ENCODE data around the gene ANAPC13.

The ANAPC13 gene, protein sequence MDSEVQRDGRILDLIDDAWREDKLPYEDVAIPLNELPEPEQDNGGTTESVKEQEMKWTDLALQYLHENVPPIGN

GRCh38 chr3:134485718-134486576 lies at the start of gene ANAPC13, which contains the start of gene CEP63:
Gene ANAPC13 (minus strand): TSS chr3:134485985. CDS start chr3:134482904, 3,081 bp downstream.
Gene CEP63 (plus strand): TSS chr3:134486057. CDS start chr3:134495321, 9,264 bp downstream.
- peak; percentile 93 for DNase-seq

GRCh38 chr3:134535186-134535970 lies 49.6 kb upstream of the ANAPC13 start:
- DNase-seq = no peak

- DNase-seq = no peak
Measured at GRCh38 chr3:134533493-134533892, 47.7 kb upstream of the ANAPC13 start.

DNA sequence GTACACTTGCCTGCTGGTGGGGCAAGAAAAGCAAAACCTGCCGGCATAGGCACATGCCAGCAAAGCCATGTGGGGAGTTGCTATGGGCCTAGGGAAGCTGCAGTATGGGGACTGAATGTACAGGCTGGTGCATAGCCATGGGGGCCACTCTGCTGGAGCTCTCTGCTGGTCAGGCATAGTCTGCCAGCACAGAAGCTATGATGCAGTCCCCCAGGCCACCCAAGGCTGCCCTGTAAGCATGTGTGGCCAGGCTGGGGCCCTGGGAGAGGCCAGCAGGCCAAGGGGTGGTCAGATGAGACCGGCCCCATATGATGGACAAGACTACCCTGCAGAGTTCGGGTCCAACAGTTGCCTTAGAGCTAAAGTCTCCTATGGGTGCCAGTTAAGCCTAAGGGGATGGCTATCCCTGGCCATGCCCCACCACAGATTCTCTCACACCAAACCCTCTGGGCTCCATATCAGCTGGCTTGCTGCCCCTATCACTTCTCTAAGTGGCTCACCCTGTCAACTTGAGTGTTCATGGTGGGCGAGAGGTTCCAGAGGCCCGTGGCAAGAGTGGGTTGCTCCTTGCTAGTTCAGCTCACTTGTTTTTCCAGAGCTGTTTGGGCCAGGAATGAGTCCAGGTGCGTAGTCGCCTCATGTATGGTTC lies 41.9 kb upstream of the ANAPC13 start:
- DNase-seq = no peak

DNA sequence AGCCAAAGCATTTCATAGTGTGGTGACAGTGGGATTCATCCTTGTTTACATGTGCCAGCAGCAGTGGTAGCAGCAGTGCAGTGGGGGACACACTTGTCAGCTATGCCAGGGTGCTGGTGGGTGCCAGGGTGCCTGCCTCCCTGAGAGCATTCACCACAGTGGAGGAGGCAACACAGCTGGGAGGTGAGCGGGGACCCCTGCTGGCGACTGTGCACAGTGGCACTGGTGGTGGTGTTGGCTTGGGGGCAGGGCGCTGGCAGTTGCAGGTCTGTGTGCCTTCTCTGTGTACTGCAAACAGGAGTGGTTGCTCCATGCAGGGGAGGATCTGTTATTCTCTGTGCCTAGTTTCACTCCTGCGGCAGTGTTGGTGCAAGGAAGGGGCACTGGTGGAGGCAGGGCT lies 41.3 kb upstream of the ANAPC13 start:
- DNase-seq = no peak

GRCh38 chr3:134526319-134526718 lies 40.5 kb upstream of the ANAPC13 start:
- DNase-seq = no peak

DNA sequence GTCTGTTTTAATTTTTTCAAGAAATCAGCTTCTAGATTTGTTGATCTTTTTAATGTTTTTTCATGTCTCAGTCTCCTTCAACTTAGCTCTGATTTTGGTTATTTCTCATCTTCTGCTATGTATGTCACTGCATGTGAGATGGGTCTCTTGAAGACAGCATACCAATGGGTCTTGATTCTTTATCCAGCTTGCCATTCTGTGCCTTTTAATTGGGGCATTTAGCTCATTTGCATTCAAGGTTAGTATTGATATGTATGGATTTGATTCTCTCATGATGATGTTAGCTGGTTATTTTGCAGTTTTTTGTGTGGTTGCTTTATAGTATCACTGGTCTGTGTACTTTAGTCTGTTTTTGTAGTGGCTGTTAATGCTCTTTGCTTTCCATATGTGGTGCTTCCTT lies 39.5 kb upstream of the ANAPC13 start:
- DNase-seq = no peak

- no peak for DNase-seq
Measured at GRCh38 chr3:134522541-134522940, 36.8 kb upstream of the ANAPC13 start.

DNA sequence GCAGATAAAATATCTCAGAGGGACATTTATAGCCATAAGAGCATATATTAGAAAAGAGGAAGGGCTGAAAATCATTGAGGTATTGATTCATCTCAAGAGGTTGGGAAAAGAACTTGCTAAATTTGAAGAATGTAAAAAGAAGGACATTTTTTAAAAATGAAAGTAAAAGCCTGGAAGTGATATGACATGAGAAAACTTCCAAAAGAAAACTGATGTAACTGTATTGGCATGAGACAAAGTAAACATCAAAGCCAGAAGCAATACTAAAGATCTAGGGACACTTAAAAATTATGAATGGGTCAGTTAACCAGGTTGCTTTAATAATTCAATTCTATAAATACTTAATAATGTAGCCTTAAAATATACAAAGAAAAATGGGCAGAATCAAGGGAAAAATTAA lies 32.0 kb upstream of the ANAPC13 start:
- no peak for DNase-seq

DNA sequence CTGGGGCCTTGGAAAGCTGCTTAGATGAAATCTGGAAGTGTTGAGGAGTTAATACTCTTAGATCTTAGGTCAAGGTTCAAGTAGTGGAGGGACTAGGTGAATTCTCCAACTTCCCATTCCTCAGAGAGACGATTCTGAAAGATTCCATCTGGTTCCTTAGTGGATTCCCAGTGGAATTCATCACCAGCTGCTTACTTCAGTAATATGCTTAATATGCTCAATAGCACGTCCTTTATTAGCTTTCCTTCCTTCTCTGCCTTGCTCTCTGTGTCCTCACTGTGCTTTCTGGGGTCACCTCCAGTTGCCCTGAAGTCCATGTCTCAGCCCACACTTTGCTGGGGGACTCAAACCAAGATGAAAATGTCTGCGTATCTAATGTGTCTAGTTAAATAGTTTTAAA lies 31.1 kb upstream of the ANAPC13 start:
- DNase-seq = no peak

DNA sequence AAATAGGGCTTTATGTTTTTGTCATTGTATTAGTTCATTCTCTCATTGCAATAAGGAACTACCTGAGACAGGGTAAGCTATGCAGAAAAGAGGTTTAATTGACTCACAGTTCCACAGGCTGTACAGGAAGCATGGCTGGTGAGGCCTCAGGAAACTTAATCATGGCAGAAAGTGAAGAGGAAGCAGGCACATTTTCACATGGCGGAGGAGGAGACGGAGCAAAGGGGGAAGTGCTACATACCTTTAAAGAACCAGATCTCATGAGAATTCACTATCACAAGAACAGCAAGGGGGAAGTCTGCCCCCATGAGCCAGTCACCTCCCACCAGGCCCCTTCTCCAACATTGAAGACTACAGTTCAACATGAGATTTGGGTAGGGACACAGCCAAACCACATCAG lies 25.7 kb upstream of the ANAPC13 start:
- DNase-seq = no peak

GRCh38 chr3:134505485-134505884 lies 19.7 kb upstream of the ANAPC13 start:
- DNase-seq = no peak

- DNase-seq = no peak
Measured at GRCh38 chr3:134504132-134504531, 18.3 kb upstream of the ANAPC13 start.

- no peak for DNase-seq
Measured at GRCh38 chr3:134503266-134503665, 17.5 kb upstream of the ANAPC13 start.

DNA sequence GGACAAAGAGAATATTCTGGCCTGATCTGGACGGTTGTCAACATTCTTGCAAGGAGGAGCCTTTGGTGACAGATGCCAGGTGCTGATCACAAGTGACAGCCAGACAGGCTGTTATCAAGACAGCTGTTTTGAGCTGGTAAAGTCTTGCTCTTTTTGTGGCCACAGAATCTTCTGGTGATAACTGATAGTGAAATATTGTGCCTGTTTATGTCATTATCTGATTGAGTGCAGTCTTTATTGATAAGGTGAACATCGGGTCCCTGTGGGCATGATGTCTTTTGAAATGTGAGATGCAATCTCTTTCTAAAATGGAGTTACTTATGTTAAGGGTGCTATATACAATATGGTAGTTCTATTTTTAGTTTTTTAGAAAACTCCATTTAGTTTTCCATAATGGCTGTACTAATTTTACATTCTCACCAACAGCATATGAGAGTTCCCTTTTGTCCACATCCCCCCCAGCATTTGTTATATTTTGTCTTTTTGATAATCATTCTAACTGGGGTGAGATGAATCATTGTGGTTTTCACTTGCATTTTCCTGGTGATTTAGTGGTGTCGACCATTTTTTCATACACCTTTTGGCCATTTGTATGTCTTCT lies 10.8 kb upstream of the ANAPC13 start:
- no peak for DNase-seq

GRCh38 chr3:134495980-134496379 lies 10.2 kb upstream of the ANAPC13 start:
- no peak for DNase-seq

DNA sequence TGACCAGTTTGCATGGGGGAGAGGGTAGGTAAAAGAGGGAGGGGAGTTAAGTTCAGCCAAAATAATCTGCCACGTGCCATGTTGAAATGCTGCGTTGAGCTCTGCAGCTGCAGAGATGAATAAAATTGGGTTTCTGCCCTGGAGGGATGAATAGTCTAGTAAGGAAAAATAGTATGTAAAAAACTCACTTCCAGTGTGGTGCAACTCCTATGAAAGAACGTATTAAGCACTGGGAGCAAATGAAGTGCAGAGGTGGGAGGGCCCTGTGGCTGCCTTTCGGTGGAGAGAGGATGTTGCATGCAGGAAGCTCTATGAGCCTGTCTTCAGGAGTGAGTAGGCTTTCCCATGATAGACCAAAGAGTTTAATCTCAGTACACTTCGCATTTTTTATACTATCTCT lies 8.7 kb upstream of the ANAPC13 start:
- DNase-seq = no peak

- no peak for DNase-seq
Measured at GRCh38 chr3:134487406-134487805, 1.6 kb upstream of the ANAPC13 start.

DNA sequence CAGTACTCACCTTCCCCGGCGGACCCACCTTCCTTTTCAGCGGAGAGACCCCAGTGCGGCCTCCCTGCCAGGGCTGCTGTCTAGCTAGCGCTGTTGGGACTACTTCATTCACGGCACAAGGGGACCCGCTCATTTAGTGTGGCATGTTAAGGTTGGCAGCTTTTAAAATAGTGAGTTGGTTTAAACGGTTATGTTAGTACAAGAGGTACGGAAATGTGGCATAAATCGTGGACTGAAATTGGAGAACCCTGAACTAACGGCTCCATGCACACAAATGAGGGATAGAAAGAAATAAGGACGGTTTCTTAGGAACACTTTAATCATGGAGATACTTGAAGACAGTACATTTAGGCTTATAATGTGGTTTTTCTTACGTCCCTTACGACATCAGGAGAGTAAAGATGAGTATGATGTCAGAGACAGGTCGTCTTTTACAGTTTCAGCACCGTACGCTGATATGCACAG lies 824 bp upstream of the ANAPC13 start:
- no peak for DNase-seq

- DNase-seq = no peak
Measured at GRCh38 chr3:134485075-134485717, 589 bp downstream of the ANAPC13 start.

DNA sequence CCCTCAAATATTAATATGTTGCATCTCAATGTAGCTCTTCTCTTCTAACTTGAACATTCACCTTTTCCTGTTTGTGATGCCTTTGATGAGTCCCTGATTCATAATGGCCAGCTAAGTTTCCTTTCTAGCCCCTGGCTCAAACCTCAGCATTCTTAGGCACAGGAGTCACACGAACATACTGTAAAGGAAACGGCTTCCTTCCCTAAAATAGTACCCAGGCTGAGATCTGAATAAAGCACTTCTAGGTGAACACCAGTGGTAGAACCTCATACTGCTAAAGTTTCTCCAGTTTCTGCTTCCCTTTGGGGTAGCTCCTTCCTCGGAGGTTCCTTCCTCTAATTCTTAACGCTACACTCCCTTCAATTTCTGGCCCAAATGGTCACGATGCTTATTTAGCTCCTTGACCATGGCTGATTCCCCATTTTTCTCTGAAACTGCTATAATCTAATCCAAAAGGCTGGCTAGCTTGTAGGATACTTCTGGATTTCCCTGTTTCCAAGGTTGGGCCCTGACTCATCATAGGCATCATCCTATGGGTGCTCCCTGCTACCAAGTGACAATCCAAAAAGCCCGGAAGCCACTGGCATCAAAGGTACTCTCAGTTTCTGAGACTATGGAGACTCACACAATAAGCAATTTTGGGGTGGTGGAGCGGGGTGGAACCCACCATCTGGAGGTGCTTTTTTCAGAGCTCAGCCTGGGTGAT lies 2.4 kb downstream of the ANAPC13 start:
- no peak for DNase-seq

GRCh38 chr3:134482622-134483021 lies 3.2 kb downstream of the ANAPC13 start:
- DNase-seq = no peak

Measured in NCI-H1417 treated with DMSO at 0.1 percent for 48 hours (cell line).